HG03060 (cell line): ENCODE results near the gene SPECC1L.

Experiments used
- ATAC-seq: cut with Tn5 transposase; IDR thresholded peaks from one replicate; pipeline ENCODE4 v1.9.1; 2021; ENCODE audit warnings: low read depth, moderate number of reproducible peaks; ENCODE audit not compliant: unreplicated experiment

The SPECC1L gene

DNA sequence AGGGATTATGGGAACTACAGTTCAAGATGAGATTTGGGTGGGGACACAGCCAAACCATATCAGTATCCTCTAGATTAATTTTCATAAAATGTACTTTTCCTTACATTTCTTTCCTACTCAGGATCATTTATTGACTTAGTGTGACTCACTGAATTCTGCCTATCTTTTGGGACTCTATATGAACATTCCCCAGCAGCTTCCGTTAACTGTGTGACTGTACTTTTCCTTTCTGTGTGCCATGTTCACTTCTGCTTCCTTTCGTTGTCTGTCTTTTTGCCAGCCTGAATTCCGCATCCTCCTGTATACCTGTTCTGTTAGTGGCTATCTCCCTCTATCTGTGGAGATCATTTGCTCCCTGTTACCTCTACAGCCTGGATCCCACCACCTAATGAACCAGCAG is 48.8 kb downstream of the SPECC1L start:
- no peak for ATAC-seq

DNA sequence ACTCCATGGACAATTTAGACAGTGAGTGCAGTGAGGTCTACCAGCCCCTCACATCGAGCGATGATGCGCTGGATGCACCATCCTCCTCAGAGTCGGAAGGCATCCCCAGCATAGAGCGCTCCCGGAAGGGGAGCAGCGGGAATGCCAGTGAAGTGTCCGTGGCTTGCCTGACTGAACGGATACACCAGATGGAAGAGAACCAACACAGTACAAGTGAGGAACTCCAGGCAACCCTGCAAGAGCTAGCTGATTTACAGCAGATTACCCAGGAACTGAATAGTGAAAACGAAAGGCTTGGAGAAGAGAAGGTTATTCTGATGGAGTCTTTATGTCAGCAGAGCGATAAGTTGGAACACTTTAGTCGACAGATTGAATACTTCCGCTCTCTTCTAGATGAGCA is 51.4 kb downstream of the SPECC1L start:
- no peak for ATAC-seq

DNA sequence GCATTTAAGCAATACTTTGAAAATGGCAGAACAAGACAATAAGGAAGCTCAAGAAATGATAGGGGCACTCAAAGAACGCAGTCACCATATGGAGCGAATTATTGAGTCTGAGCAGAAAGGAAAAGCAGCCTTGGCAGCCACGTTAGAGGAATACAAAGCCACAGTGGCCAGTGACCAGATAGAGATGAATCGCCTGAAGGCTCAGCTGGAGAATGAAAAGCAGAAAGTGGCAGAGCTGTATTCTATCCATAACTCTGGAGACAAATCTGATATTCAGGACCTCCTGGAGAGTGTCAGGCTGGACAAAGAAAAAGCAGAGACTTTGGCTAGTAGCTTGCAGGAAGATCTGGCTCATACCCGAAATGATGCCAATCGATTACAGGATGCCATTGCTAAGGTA is 51.9 kb downstream of the SPECC1L start:
- no peak for ATAC-seq

- ATAC-seq: no peak
Measured at GRCh38 chr22:24323233-24323632, 52.6 kb downstream of the SPECC1L start.

DNA sequence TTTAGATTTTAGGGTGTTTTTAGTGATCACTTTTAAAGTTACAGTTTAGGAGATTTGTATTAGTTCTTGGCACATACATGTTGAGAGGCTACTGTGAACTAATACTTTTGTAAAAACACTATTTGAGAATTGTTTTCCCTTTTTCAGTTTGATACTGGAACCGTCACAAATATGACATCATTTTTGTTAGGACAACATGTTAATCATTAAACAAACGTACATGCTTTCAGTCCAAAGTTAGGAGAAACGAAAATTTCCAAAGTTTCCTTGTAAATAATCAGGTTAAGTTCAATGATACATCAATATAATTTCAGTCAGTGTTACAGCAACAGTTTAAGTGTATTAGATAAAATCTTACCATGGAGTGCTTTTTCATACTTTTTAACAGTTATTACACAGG is 53.1 kb downstream of the SPECC1L start:
- no peak for ATAC-seq

GRCh38 chr22:24324137-24324536 is 53.5 kb downstream of the SPECC1L start:
- no peak for ATAC-seq

GRCh38 chr22:24325105-24325757 is 54.6 kb downstream of the SPECC1L start:
- ATAC-seq: no peak

DNA sequence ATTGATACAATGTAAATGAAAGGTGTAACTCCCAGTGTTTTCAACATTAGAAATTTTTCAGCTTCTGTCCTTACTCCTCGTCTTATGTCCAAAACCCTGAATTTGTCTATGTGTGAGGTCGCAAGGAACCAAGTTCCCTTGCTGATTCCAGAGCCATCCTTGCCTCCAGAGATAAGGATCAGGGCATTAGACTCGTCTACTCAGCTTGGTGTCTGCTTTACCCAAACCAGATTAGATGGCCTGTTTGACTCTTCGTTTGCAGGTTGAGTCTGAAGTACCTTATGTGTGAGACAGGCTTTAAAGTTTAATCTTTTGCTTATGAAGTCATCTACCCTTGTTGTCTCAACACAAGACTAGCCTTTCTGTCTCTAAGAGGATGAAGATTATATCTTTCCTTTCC is 55.6 kb downstream of the SPECC1L start:
- no peak for ATAC-seq

- ATAC-seq: no peak
Measured at GRCh38 chr22:24327832-24328231, 57.2 kb downstream of the SPECC1L start.

DNA sequence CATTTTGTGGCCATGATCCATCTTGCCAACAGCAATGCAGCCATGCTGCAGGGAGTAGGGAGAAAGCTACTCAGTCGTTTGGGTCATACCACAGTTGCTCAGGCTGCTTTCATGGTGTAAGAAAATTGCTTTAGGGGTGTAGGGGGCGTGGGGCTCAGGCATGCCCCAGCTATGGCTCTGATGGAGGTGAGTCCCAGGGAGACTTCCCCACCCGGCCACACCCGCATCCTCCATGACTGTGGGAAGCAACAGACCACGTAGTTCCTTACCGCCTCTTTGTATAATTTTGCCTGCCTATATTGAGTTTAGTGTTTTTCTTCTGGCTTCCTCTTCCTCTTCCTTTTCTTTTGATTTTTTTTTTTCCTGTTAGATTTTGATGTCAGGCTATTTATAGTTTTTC is 58.8 kb downstream of the SPECC1L start:
- ATAC-seq: no peak

DNA sequence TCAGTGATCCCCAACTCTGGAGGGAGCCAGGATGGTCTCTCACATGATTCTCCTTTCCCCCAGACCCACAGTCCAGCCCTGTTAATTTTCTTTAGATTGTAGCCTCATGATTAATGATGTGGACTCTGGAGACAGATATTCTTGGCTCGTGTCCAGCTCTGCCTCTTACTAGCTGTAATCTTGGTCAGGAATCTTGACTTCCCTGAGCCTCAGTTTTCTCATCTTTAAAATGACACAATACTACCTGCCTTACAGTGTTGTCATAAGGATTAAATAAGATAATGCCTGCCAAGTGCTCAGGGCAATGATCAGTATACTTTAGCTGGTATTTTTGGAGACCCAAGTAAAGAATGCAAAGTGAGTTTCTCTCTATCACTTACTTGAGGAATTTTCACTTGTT is 60.0 kb downstream of the SPECC1L start:
- no peak for ATAC-seq

GRCh38 chr22:24331468-24332440 is 61.1 kb downstream of the SPECC1L start:
- ATAC-seq: no peak

DNA sequence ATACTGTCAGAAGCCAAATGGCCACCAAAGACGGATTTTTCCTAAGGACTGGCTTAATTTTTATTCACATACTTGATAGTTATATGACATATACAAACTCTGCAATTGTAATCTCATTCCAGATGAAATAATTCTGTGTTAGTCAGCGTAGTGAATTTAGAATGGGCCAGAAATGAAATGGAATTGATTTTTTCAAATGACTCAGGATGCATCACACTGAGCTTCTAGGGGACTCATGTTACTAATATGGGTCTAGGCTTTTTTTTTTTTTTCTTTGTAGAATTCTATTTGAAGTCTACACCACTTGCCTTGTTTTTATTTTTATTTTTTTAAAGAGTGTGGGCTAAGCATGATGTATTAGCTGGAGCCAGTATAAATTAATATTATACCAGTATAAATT is 62.7 kb downstream of the SPECC1L start:
- ATAC-seq: no peak

- ATAC-seq: no peak
Measured at GRCh38 chr22:24335496-24335895, 64.9 kb downstream of the SPECC1L start.

- ATAC-seq: no peak
Measured at GRCh38 chr22:24337894-24338645, 67.4 kb downstream of the SPECC1L start.

DNA sequence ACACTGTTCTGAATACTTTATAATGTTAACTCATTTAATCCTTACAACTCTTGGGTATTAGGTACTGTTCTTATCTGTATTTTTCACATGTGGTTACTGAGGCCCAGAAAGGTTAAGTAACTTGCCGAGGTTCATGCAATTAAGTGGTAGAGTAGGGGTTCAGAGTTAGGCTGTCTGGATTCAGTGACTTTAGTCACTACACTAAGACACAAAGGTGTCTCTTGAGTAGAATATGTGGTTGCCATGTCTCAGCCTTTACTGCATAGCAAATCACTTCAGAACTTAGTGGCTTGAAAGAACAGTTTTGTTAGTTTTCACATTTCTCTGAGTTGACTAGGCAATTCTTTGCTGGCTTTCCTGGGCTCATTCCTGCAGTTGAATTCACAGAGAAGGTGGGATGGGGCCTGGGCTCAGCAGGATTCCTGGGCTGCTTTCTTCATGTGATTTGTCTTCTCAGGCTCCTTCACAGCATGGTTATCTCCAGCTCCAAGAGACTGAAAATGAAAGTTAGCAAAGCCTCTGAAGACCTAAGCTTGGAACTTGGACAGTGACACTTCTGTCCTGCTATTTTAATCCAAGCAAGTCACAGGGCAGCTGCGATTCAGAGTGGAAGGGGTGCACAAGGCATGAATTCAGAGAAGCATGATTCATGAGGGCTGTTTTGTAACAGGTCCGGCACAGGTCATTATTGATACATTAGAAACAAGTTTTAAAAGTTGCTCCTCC is 68.3 kb downstream of the SPECC1L start:
- ATAC-seq: no peak

- ATAC-seq: no peak
Measured at GRCh38 chr22:24339452-24339747, 68.8 kb downstream of the SPECC1L start.

GRCh38 chr22:24341627-24342026 is 71.0 kb downstream of the SPECC1L start:
- no peak for ATAC-seq

GRCh38 chr22:24350627-24351026 is 80.0 kb downstream of the SPECC1L start:
- no peak for ATAC-seq

GRCh38 chr22:24353121-24353520 is 82.5 kb downstream of the SPECC1L start:
- ATAC-seq: no peak

- no peak for ATAC-seq
Measured at GRCh38 chr22:24355574-24355973, 84.9 kb downstream of the SPECC1L start.
